ENCODE measurements around the gene RHOA. TPM values are rescaled to one million over a fixed set of nuclear protein-coding genes. Genes with fewer than 3 reads are reported as not detected.
"Not testable (repeated sequence)": the region's sequence is repeated elsewhere in the genome, so short reads cannot be mapped to it uniquely, and the experiment has no call there.

The RHOA gene
- total RNA-seq, 4 donors from 2014 or later, result 380 to 521 (median 480) TPM

DNA sequence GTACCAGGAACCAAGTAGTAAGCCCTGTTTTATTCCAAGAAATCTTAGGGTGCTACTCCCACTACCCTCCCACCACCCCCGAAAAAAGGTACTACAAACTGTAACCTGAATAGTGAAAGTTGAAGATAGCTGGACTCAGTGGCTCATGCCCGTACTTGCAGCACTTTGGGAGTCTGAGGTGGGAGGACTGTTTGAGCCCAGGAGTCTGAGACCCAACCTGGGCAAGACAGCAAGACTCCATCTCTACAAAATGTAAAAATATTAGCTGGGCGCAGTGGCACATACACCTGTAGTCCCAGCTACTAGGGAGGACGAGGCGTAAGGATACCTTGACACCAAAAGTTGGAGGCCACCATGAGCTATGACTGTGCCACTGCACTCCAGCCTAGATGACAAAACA is 7.9 kb downstream of the RHOA start:
- Histone ChIP-seq H3K4me3 (no peak overlapping the region), H3K36me3 (peaks cover 0 to 10% (median 6%) of the 10 kb centered on the region in 4 donors), H3K27me3 (no peaks in the 10 kb centered on the region), H3K9me3 (no peaks in the 10 kb centered on the region), H3K4me1 (peaks cover 58 to 95% (median 88%) of the 10 kb centered on the region in 4 donors), H3K27ac (replicated peaks in 1 of 4) (peak overlapping the region in 1 of 4 donors; percentile 3)
- no peak for DNase-seq (ENCODE audit: extremely low spot score)
- 93% methylated on average over 5 of the region's 5 CpGs for WGBS
- intact Hi-C loops (cut with DNase I), result no loop called here
- TF ChIP-seq EP300 (IDR thresholded peaks at IDR 0.05) (no peak), POLR2AphosphoS5 (IDR thresholded peaks at IDR 0.05) (no peak), POLR2A (IDR thresholded peaks at IDR 0.05; ENCODE audit: low read depth) (no peak)
- TF ChIP-seq, protein P1, sequence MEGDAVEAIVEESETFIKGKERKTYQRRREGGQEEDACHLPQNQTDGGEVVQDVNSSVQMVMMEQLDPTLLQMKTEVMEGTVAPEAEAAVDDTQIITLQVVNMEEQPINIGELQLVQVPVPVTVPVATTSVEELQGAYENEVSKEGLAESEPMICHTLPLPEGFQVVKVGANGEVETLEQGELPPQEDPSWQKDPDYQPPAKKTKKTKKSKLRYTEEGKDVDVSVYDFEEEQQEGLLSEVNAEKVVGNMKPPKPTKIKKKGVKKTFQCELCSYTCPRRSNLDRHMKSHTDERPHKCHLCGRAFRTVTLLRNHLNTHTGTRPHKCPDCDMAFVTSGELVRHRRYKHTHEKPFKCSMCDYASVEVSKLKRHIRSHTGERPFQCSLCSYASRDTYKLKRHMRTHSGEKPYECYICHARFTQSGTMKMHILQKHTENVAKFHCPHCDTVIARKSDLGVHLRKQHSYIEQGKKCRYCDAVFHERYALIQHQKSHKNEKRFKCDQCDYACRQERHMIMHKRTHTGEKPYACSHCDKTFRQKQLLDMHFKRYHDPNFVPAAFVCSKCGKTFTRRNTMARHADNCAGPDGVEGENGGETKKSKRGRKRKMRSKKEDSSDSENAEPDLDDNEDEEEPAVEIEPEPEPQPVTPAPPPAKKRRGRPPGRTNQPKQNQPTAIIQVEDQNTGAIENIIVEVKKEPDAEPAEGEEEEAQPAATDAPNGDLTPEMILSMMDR (IDR thresholded peaks at IDR 0.05), result no peak

DNA sequence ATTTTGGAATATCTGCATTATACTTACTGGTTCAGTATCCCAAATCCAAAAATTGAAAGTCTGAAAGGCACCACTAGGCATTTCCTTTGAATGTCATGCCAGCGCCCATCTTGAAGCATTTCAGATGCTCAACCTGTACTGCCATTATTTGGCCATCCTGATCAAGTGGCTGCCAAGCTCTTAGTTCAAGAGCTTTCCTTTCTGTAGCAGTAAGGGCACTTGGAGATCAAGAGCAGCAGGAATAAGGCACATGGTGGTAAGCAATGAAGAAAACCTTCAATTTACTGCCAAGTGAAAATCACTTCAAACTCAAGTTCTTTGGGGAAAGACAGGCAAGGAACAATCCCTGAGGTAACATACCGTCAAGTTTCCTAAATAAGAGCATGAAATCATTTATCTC is 10.0 kb downstream of the RHOA start:
- H3K27ac ChIP-seq (replicated peaks in 1 of 4), result peak overlapping the region in 1 of 4 donors; percentile 26
- intact Hi-C loops (cut with DNase I), result no loop called here
- H3K36me3 ChIP-seq, result peaks cover 0 to 11% (median 7%) of the 10 kb centered on the region in 4 donors
- peaks cover 68 to 94% (median 89%) of the 10 kb centered on the region in 4 donors for H3K4me1 ChIP-seq
- H3K4me3 ChIP-seq, result no peak overlapping the region
- no peaks in the 10 kb centered on the region for H3K27me3 ChIP-seq
- no peak for DNase-seq (ENCODE audit: extremely low spot score)
- H3K9me3 ChIP-seq, result no peaks in the 10 kb centered on the region
- TF ChIP-seq, protein P1 (IDR thresholded peaks at IDR 0.05), result no peak
- TF ChIP-seq POLR2AphosphoS5 (IDR thresholded peaks at IDR 0.05) (no peak), POLR2A (IDR thresholded peaks at IDR 0.05; ENCODE audit: low read depth) (no peak), EP300 (IDR thresholded peaks at IDR 0.05) (no peak)
- 65% methylated on average over 2 of the region's 2 CpGs for WGBS

DNA sequence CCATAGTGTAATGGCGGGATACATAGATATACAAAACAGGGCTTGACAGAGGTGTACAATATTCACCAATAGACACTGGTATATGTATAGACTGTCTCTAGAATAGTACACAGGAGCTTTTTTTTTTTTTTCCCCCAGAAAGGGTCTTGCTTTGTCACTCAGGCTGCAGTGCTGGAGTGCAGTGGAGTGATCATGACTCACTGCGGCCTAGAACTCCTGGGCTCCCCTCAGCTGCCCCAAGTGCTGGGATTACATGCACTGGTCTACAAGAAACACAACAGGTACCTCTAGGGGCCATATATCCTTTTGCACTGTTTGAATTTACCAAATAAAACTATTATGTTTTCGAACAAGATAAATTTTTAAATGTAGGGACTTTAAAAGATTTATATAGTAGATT is 12.3 kb downstream of the RHOA start:
- no peak for TF ChIP-seq POLR2A (IDR thresholded peaks at IDR 0.05; ENCODE audit: low read depth)
- TF ChIP-seq, protein P1 (IDR thresholded peaks at IDR 0.05), result no peak
- no peak for TF ChIP-seq EP300 (IDR thresholded peaks at IDR 0.05)
- no peak for TF ChIP-seq POLR2AphosphoS5 (IDR thresholded peaks at IDR 0.05)
- WGBS, result 90% methylated on average over 3 of the region's 3 CpGs
- Histone ChIP-seq H3K9me3 (no peaks in the 10 kb centered on the region), H3K27me3 (no peaks in the 10 kb centered on the region), H3K4me3 (no peak overlapping the region), H3K4me1 (peaks cover 74 to 94% (median 87%) of the 10 kb centered on the region in 4 donors), H3K27ac (replicated peaks in 1 of 4) (peak overlapping the region in 2 of 4 donors; percentile 7 to 19), H3K36me3 (peaks cover 6 to 28% (median 19%) of the 10 kb centered on the region in 4 donors)
- intact Hi-C loops (cut with DNase I), result no loop called here
- DNase-seq (ENCODE audit: extremely low spot score), result no peak

DNA sequence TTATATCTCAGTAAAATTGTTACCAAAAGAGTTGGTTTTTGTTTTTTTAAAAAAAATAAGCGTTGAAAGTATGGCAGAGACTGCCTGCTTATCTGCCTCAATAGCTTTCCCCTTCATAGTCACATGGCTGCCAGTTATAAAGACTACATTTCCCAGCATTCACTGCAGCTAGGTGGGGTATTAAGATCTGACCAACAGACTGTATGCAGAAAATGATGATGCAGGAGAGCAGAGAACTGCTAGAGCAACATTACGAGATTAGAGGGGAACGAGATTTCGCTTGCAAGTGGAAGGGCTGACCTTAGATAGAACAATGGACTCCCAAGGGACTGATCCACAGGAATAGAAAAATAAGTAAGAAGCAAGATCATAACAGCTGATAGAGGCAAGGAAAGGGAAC is 14.3 kb downstream of the RHOA start:
- Histone ChIP-seq H3K36me3 (peaks cover 6 to 28% (median 14%) of the 10 kb centered on the region in 4 donors), H3K4me1 (peaks cover 85 to 92% (median 86%) of the 10 kb centered on the region in 4 donors), H3K27me3 (no peaks in the 10 kb centered on the region), H3K4me3 (no peak overlapping the region), H3K9me3 (no peaks in the 10 kb centered on the region), H3K27ac (replicated peaks in 1 of 4) (peak overlapping the region in 3 of 4 donors; percentile 11 to 47 (median 42))
- intact Hi-C loops (cut with DNase I), result no loop called here
- TF ChIP-seq, protein P1 (IDR thresholded peaks at IDR 0.05), result no peak
- TF ChIP-seq POLR2AphosphoS5 (IDR thresholded peaks at IDR 0.05), result peak in 1 of 2 donors; percentile 42
- WGBS, result 49% methylated on average over 4 of the region's 4 CpGs
- no peak for DNase-seq (ENCODE audit: extremely low spot score)

DNA sequence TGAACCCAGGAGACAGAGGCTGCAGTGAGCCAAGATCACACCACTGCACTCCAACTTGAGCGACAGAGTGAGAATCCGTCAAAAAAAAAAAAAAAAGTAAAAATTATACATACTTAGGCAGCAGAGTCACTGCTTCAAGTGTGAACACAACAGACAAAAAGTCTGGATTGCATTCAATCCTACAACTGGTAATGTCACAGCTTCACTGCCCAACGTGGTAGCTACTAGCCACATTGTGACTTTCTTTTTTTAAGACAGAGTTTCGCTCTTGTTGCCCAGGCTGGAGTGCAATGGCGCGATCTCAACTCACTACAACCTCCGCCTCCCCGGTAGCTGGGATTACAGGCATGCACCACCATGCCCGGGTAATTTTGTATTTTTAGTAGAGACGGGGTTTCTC is 20.5 kb downstream of the RHOA start:
- H3K27me3 ChIP-seq; DNase-seq (ENCODE audit: extremely low spot score); intact Hi-C loops (cut with DNase I); H3K9me3 ChIP-seq; H3K27ac ChIP-seq (replicated peaks in 1 of 4); H3K4me3 ChIP-seq: not testable (repeated sequence)
- peaks cover 4 to 14% (median 8%) of the 10 kb centered on the region in 4 donors for H3K36me3 ChIP-seq
- 77% methylated on average over 10 of the region's 10 CpGs for WGBS
- H3K4me1 ChIP-seq, result peaks cover 63 to 90% (median 78%) of the 10 kb centered on the region in 4 donors
